ENCODE measurements around the gene MPRIP. TPM values are rescaled to one million over a fixed set of nuclear protein-coding genes. Genes with fewer than 3 reads are reported as not detected.

MPRIP gene
- total and polyA plus RNA-seq, 2 donors (not counting 1 experiment from before 2014, with no cell fraction given) = 130 to 299 TPM

DNA sequence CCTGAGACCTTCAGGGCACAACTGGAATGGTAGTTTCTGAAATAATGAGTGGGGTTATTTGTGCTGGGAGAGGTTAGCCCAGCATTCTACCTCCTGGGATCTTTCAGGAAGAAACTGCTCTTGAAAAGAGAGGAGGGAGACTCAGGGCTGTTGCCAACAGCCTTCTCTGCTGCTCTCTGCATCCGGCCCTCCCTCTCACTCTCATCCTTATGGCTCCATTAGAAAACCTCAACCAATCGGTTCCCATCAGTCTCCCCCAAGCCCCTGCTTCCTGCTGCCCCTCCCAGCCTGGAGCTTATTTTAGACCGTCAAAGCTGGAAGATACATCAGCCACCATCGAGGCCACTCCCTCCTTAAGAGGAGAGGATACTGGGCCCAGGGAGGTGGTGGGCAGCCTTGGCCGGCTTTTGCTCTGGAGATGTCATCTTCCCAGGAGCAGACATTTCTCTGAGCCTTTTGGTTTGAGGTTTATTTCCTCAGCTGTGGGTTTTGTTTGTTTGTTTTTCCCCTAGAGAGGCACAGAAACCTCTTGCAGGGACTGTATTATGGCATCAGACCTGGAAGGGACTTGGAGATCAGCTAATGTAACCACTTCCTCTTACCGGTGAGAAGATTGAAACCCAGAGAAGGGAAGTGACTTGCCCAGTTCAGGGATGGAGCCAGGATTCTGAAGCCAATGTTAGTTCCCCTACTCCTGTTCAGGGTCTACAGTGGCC lies 2.7 kb downstream of the MPRIP start:
- peak overlapping the region; percentile 54 to 61 for H3K27ac ChIP-seq (ENCODE audit: low read length in 2 of 2)
- ATAC-seq (ENCODE audit: low read depth) (peak; percentile 18), DNase-seq (peak; percentile 79)
- peaks cover 79% of the 10 kb centered on the region for H3K79me2 ChIP-seq (ENCODE audit: control insufficient read depth, insufficient read depth, low read length)
- peak overlapping the region; percentile 90 for H3K4me2 ChIP-seq (replicated peaks; ENCODE audit: low read depth, low read length, poor library complexity, severe bottlenecking)
- Mint-ChIP-seq H3K9me3 (ENCODE audit: insufficient read depth) (peaks cover 2% of the 10 kb centered on the region), H3K4me1 (peaks cover 69% of the 10 kb centered on the region), H3K4me3 (peak overlapping the region; percentile 98), H3K27me3 (no peaks in the 10 kb centered on the region), H3K27ac (peak overlapping the region; percentile 86)
- H3K4me1 ChIP-seq (ENCODE audit: control insufficient read depth in 2 of 2, insufficient read depth in 2 of 2, low read length in 2 of 2) = peaks cover 57 to 63% of the 10 kb centered on the region in 2 donors
- H3K36me3 ChIP-seq (replicated peaks in 1 of 2; ENCODE audit: control extremely low read depth in 1 of 2, control insufficient read depth in 1 of 2, extremely low read depth in 1 of 2, insufficient read depth in 2 of 2, low read length in 1 of 2) = no peaks in the 10 kb centered on the region
- peak overlapping the region; percentile 22 to 83 (median 49) for H3K4me3 ChIP-seq (ENCODE audit: control extremely low read depth in 1 of 5, extremely low read depth in 1 of 5, insufficient read depth in 1 of 5, low read depth in 2 of 5, low read length in 4 of 5)
- intact Hi-C loops (cut with micrococcal nuclease) = loop anchor here (2.0 to 10.0 kb wide), 6 partner anchors 22 to 990 kb away; partner anchors contain the start of genes ATPAF2, GID4 and PLD6
- ChIA-PET CTCF (no interaction called here), POLR2A (interaction anchor here (0.6 to 0.9 kb wide), 3 partner anchors 11 to 258 kb away, joined by 3 to 5 read pairs (median 3); no protein-coding TSS in a partner anchor)
- peak overlapping the region; percentile 72 for H3K9ac ChIP-seq (ENCODE audit: low read length)
- TF ChIP-seq EZH2 (IDR thresholded peaks at IDR 0.05; ENCODE audit: borderline replicate concordance, insufficient read depth, low read depth, low read length, poor library complexity, severe bottlenecking) = no peak
- TF ChIP-seq, protein P1, sequence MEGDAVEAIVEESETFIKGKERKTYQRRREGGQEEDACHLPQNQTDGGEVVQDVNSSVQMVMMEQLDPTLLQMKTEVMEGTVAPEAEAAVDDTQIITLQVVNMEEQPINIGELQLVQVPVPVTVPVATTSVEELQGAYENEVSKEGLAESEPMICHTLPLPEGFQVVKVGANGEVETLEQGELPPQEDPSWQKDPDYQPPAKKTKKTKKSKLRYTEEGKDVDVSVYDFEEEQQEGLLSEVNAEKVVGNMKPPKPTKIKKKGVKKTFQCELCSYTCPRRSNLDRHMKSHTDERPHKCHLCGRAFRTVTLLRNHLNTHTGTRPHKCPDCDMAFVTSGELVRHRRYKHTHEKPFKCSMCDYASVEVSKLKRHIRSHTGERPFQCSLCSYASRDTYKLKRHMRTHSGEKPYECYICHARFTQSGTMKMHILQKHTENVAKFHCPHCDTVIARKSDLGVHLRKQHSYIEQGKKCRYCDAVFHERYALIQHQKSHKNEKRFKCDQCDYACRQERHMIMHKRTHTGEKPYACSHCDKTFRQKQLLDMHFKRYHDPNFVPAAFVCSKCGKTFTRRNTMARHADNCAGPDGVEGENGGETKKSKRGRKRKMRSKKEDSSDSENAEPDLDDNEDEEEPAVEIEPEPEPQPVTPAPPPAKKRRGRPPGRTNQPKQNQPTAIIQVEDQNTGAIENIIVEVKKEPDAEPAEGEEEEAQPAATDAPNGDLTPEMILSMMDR (IDR thresholded peaks at IDR 0.05) = no peak
- peaks cover 0 to 4% (median 2%) of the 10 kb centered on the region in 3 donors for H3K9me3 ChIP-seq (ENCODE audit: control extremely low read depth in 1 of 3, control insufficient read depth in 2 of 3, insufficient read depth in 1 of 3, low read length in 2 of 3)
- H4K20me1 ChIP-seq (ENCODE audit: control insufficient read depth, insufficient read depth, low read length, poor library complexity, severe bottlenecking) = peaks cover 40% of the 10 kb centered on the region
- no peak overlapping the region for H2AFZ ChIP-seq (ENCODE audit: insufficient read depth, low read depth, low read length, poor library complexity, severe bottlenecking)
- no peaks in the 10 kb centered on the region for H3K27me3 ChIP-seq (replicated peaks in 1 of 4; ENCODE audit: control extremely low read depth in 1 of 4, control insufficient read depth in 3 of 4, insufficient read depth in 4 of 4, low read length in 3 of 4)
- 6% methylated on average over 3 of the region's 6 CpGs for WGBS (ENCODE audit: insufficient coverage)

DNA sequence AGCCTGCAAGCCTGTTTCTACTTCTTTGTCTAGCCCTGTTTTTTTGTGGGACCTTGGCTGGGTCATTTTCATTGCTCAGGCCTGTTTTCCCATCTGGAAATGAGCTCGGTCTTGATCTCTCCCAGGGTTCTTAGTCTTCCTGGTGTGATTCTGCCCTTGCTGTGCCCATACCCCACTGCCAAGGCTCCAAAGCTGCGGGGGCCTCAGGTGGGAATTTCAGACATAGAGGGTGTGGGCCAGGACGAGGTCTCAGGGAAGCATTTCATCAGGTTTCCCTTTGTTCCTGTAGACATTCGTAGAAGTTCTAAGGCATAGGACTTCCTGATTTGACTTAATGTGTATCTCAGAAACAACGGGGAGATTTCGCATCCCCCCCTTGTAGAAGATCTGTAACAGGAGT lies 5.8 kb downstream of the MPRIP start:
- H3K4me3 ChIP-seq (ENCODE audit: control extremely low read depth in 1 of 5, extremely low read depth in 1 of 5, insufficient read depth in 1 of 5, low read depth in 2 of 5, low read length in 4 of 5) = no peak overlapping the region
- no peaks in the 10 kb centered on the region for H3K36me3 ChIP-seq (replicated peaks in 1 of 2; ENCODE audit: control extremely low read depth in 1 of 2, control insufficient read depth in 1 of 2, extremely low read depth in 1 of 2, insufficient read depth in 2 of 2, low read length in 1 of 2)
- Mint-ChIP-seq H3K4me1 (peaks cover 91% of the 10 kb centered on the region), H3K27me3 (no peaks in the 10 kb centered on the region), H3K27ac (peak overlapping the region; percentile 5), H3K4me3 (no peak overlapping the region), H3K9me3 (ENCODE audit: insufficient read depth) (peaks cover 2% of the 10 kb centered on the region)
- peaks cover 79 to 84% of the 10 kb centered on the region in 2 donors for H3K4me1 ChIP-seq (ENCODE audit: control insufficient read depth in 2 of 2, insufficient read depth in 2 of 2, low read length in 2 of 2)
- ATAC-seq (ENCODE audit: low read depth) = no peak
- H3K9me3 ChIP-seq (ENCODE audit: control extremely low read depth in 1 of 3, control insufficient read depth in 2 of 3, insufficient read depth in 1 of 3, low read length in 2 of 3) = peaks cover 0 to 4% (median 2%) of the 10 kb centered on the region in 3 donors
- H3K9ac ChIP-seq (ENCODE audit: low read length) = no peak overlapping the region
- CTCF ChIA-PET = interaction anchor here (1.0 kb wide), 1 partner anchor 13 kb away, joined by 3 read pairs; no protein-coding TSS in a partner anchor
- H3K79me2 ChIP-seq (ENCODE audit: control insufficient read depth, insufficient read depth, low read length) = peaks cover 95% of the 10 kb centered on the region
- H2AFZ ChIP-seq (ENCODE audit: insufficient read depth, low read depth, low read length, poor library complexity, severe bottlenecking) = no peak overlapping the region
- H3K27me3 ChIP-seq (replicated peaks in 1 of 4; ENCODE audit: control extremely low read depth in 1 of 4, control insufficient read depth in 3 of 4, insufficient read depth in 4 of 4, low read length in 3 of 4) = no peaks in the 10 kb centered on the region
- 79% methylated on average over 3 of the region's 6 CpGs for WGBS (ENCODE audit: insufficient coverage)
- POLR2A ChIA-PET = no interaction called here
- peaks cover 66% of the 10 kb centered on the region for H4K20me1 ChIP-seq (ENCODE audit: control insufficient read depth, insufficient read depth, low read length, poor library complexity, severe bottlenecking)
- intact Hi-C loops (cut with micrococcal nuclease) = loop anchor here (5.0 to 10.0 kb wide), 3 partner anchors 64 to 987 kb away; partner anchors contain the start of genes ATPAF2, GID4 and PLD6
- no peak for DNase-seq
- TF ChIP-seq EZH2 (IDR thresholded peaks at IDR 0.05; ENCODE audit: borderline replicate concordance, insufficient read depth, low read depth, low read length, poor library complexity, severe bottlenecking) = no peak
- TF ChIP-seq, protein P1 (IDR thresholded peaks at IDR 0.05) = no peak
- peak overlapping the region; percentile 44 for H3K4me2 ChIP-seq (replicated peaks; ENCODE audit: low read depth, low read length, poor library complexity, severe bottlenecking)
- H3K27ac ChIP-seq (ENCODE audit: low read length in 2 of 2) = no peak overlapping the region
